HEK293T (cell line): ENCODE data around the gene TM9SF3.

Source experiments
- ARNT ChIP-seq: fragments of 450-650 bp; IDR thresholded peaks from 2 replicates; pipeline ENCODE4 v1.6.1; 2017; ENCODE audit warnings: mild to moderate bottlenecking
- BHLHE40 ChIP-seq: fragments of 450-650 bp; IDR thresholded peaks from 2 replicates; pipeline ENCODE4 v1.6.1; 2016; ENCODE audit warnings: mild to moderate bottlenecking, moderate library complexity, borderline replicate concordance
- ELF4 ChIP-seq: fragments of 450-650 bp; IDR thresholded peaks from 2 replicates; pipeline ENCODE4 v1.6.1; 2017; ENCODE audit warnings: antibody characterized with exemption
- FOXA1 ChIP-seq: fragments of 450-650 bp; IDR thresholded peaks from 2 replicates; pipeline ENCODE4 v1.6.1; 2016; ENCODE audit warnings: mild to moderate bottlenecking
- FOXM1 ChIP-seq: fragments of 450-650 bp; IDR thresholded peaks from 2 replicates; pipeline ENCODE4 v1.6.1; 2017; ENCODE audit warnings: mild to moderate bottlenecking, borderline replicate concordance
- SP1 ChIP-seq: fragments of 450-650 bp; IDR thresholded peaks from 2 replicates; pipeline ENCODE4 v1.6.1; 2017
- TARDBP ChIP-seq: fragments of 450-650 bp; IDR thresholded peaks from 2 replicates; pipeline ENCODE4 v1.6.1; 2016
- ZNF384 ChIP-seq: fragments of 450-650 bp; IDR thresholded peaks from 2 replicates; pipeline ENCODE4 v1.6.1; 2016
- TF ChIP-seq, protein P1 (sequence below): fragments of 450-650 bp; IDR thresholded peaks from 2 replicates; pipeline ENCODE4 v1.6.1; 2016

DNA sequence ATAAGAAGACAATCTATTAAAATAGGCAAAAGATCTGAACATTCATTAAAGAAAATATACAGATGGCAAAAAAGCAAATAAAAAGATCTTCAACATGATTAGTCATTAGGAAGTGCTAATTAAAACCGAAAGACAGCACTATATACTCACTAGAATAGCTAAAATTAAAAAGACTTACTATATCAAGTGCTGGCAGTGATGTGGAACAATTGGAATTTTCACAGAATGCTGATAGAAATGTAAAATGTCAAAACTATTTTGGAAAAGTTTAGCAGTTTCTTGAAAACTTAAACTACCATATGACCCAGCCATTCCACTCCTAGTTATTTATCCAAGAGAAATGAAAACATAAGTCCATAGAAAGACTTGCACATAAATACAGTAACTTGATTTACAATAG is 48.1 kb downstream of the TM9SF3 start:
- TF ChIP-seq, protein P1, sequence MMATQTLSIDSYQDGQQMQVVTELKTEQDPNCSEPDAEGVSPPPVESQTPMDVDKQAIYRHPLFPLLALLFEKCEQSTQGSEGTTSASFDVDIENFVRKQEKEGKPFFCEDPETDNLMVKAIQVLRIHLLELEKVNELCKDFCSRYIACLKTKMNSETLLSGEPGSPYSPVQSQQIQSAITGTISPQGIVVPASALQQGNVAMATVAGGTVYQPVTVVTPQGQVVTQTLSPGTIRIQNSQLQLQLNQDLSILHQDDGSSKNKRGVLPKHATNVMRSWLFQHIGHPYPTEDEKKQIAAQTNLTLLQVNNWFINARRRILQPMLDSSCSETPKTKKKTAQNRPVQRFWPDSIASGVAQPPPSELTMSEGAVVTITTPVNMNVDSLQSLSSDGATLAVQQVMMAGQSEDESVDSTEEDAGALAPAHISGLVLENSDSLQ, result no peak
- TF ChIP-seq ARNT (no peak), ZNF384 (no peak), BHLHE40 (no peak), FOXA1 (no peak), ELF4 (no peak), FOXM1 (no peak), SP1 (no peak), TARDBP (no peak)
